Activated naive CD4-positive, alpha-beta T cell treated with anti-CD3 and anti-CD28 coated beads, Interleukin-2, amount 50 U/mL, for 16 hours (primary cell): ENCODE measurements around the gene SAP130.

Experiments
- DNase-seq: peaks from one replicate; pipeline ENCODE4 v3.0.0-alpha.2; 2020

SAP130 gene

GRCh38 chr2:128024816-128025215, 3.0 kb downstream of the SAP130 start:
- DNase-seq, result no peak

- DNase-seq, result no peak
Measured at GRCh38 chr2:128017561-128017960, 10.3 kb downstream of the SAP130 start.

- DNase-seq, result no peak
Measured at GRCh38 chr2:128016620-128017019, 11.2 kb downstream of the SAP130 start.

- DNase-seq, result no peak
Measured at GRCh38 chr2:128012698-128013097, 15.2 kb downstream of the SAP130 start.

GRCh38 chr2:128008074-128008672, 19.7 kb downstream of the SAP130 start:
- no peak for DNase-seq

- DNase-seq, result no peak
Measured at GRCh38 chr2:128004509-128004908, 23.4 kb downstream of the SAP130 start.

- DNase-seq, result no peak
Measured at GRCh38 chr2:128003463-128003862, 24.4 kb downstream of the SAP130 start.

- DNase-seq, result no peak
Measured at GRCh38 chr2:127996160-127996559, 31.7 kb downstream of the SAP130 start.

- DNase-seq, result no peak
Measured at GRCh38 chr2:127995725-127996124, 32.1 kb downstream of the SAP130 start.

- no peak for DNase-seq
Measured at GRCh38 chr2:127993659-127994058, 34.2 kb downstream of the SAP130 start.

- no peak for DNase-seq
Measured at GRCh38 chr2:127991742-127992141, 36.1 kb downstream of the SAP130 start.

- DNase-seq, result no peak
Measured at GRCh38 chr2:127986548-127987079, 41.2 kb downstream of the SAP130 start.

- DNase-seq, result no peak
Measured at GRCh38 chr2:127985735-127986134, 42.1 kb downstream of the SAP130 start.

GRCh38 chr2:127985026-127985734, 42.7 kb downstream of the SAP130 start:
- no peak for DNase-seq

GRCh38 chr2:127984551-127984950, 43.3 kb downstream of the SAP130 start:
- DNase-seq, result no peak

- no peak for DNase-seq
Measured at GRCh38 chr2:127969446-127969845, 58.4 kb downstream of the SAP130 start.

- no peak for DNase-seq
Measured at GRCh38 chr2:127968610-127969339, 59.1 kb downstream of the SAP130 start.

GRCh38 chr2:127961729-127962128, 66.1 kb downstream of the SAP130 start:
- DNase-seq, result no peak

GRCh38 chr2:127957240-127957639, 70.6 kb downstream of the SAP130 start:
- no peak for DNase-seq

- DNase-seq, result no peak
Measured at GRCh38 chr2:127954857-127955256, 73.0 kb downstream of the SAP130 start.

GRCh38 chr2:127953849-127954248, 74.0 kb downstream of the SAP130 start:
- no peak for DNase-seq

GRCh38 chr2:127953128-127953718, 74.6 kb downstream of the SAP130 start:
- DNase-seq, result no peak

- no peak for DNase-seq
Measured at GRCh38 chr2:127951026-127951425, 76.8 kb downstream of the SAP130 start.
